ENCODE results near the gene STPG2. TPM values are rescaled to one million over a fixed set of nuclear protein-coding genes. Genes with fewer than 3 reads are reported as not detected.

STPG2 gene
- total RNA-seq, 2 donors from 2014 or later: not detected

GRCh38 chr4:97812768-97813167 lies 330.5 kb downstream of the STPG2 start:
- DNase-seq (ENCODE audit: low spot score): no peak
- no peak for ATAC-seq (ENCODE audit: insufficient number of reproducible peaks, low FRiP score, low read depth)
- no peaks in the 10 kb centered on the region for H3K27me3 ChIP-seq (replicated peaks; ENCODE audit: insufficient read depth)
- TF ChIP-seq CTCF (IDR thresholded peaks at IDR 0.05): no peak
- H3K36me3 ChIP-seq: no peaks in the 10 kb centered on the region
- no peaks in the 10 kb centered on the region for H3K4me1 ChIP-seq (ENCODE audit: control insufficient read depth in 1 of 2, low read depth in 2 of 2)
- H3K27ac ChIP-seq: no peak overlapping the region
- no peak overlapping the region for H3K4me3 ChIP-seq
- no peaks in the 10 kb centered on the region for H3K9me3 ChIP-seq

- Histone ChIP-seq H3K27ac (no peak overlapping the region), H3K4me1 (ENCODE audit: control insufficient read depth in 1 of 2, low read depth in 2 of 2) (no peaks in the 10 kb centered on the region), H3K4me3 (no peak overlapping the region), H3K9me3 (no peaks in the 10 kb centered on the region), H3K27me3 (replicated peaks; ENCODE audit: insufficient read depth) (no peaks in the 10 kb centered on the region), H3K36me3 (no peaks in the 10 kb centered on the region)
- DNase-seq (ENCODE audit: low spot score) (no peak), ATAC-seq (ENCODE audit: insufficient number of reproducible peaks, low FRiP score, low read depth) (no peak)
- TF ChIP-seq CTCF (IDR thresholded peaks at IDR 0.05): no peak
These were observed 356.9 kb downstream of the STPG2 start for GRCh38 chr4:97786306-97786920.

GRCh38 chr4:97778174-97778573 lies 365.1 kb downstream of the STPG2 start:
- H3K27ac ChIP-seq: no peak overlapping the region
- no peaks in the 10 kb centered on the region for H3K36me3 ChIP-seq
- DNase-seq (ENCODE audit: low spot score) (no peak), ATAC-seq (ENCODE audit: insufficient number of reproducible peaks, low FRiP score, low read depth) (no peak)
- H3K9me3 ChIP-seq: no peaks in the 10 kb centered on the region
- H3K4me3 ChIP-seq: no peak overlapping the region
- no peaks in the 10 kb centered on the region for H3K4me1 ChIP-seq (ENCODE audit: control insufficient read depth in 1 of 2, low read depth in 2 of 2)
- no peak for TF ChIP-seq CTCF (IDR thresholded peaks at IDR 0.05)
- no peaks in the 10 kb centered on the region for H3K27me3 ChIP-seq (replicated peaks; ENCODE audit: insufficient read depth)

- ATAC-seq (ENCODE audit: insufficient number of reproducible peaks, low FRiP score, low read depth): no peak
- Histone ChIP-seq H3K27me3 (replicated peaks; ENCODE audit: insufficient read depth) (no peaks in the 10 kb centered on the region), H3K9me3 (no peaks in the 10 kb centered on the region), H3K27ac (no peak overlapping the region), H3K36me3 (no peaks in the 10 kb centered on the region), H3K4me3 (no peak overlapping the region), H3K4me1 (ENCODE audit: control insufficient read depth in 1 of 2, low read depth in 2 of 2) (no peaks in the 10 kb centered on the region)
- DNase-seq (ENCODE audit: low spot score): no peak
- no peak for TF ChIP-seq CTCF (IDR thresholded peaks at IDR 0.05)
These were observed 368.8 kb downstream of the STPG2 start for GRCh38 chr4:97774347-97774989.

- no peak for TF ChIP-seq CTCF (IDR thresholded peaks at IDR 0.05)
- no peak overlapping the region for H3K27ac ChIP-seq
- ATAC-seq (ENCODE audit: insufficient number of reproducible peaks, low FRiP score, low read depth): no peak
These were observed 373.1 kb downstream of the STPG2 start for GRCh38 chr4:97770222-97770621.

More at GRCh38 chr4:97770222-97770621, 373.1 kb downstream of the STPG2 start:
- no peaks in the 10 kb centered on the region for H3K27me3 ChIP-seq (replicated peaks; ENCODE audit: insufficient read depth)
- H3K36me3 ChIP-seq: no peaks in the 10 kb centered on the region
- H3K4me3 ChIP-seq: no peak overlapping the region
- no peaks in the 10 kb centered on the region for H3K4me1 ChIP-seq (ENCODE audit: control insufficient read depth in 1 of 2, low read depth in 2 of 2)
- no peaks in the 10 kb centered on the region for H3K9me3 ChIP-seq
- no peak for DNase-seq (ENCODE audit: low spot score)

Measured in thoracic aorta (tissue), 2 donors.